Lower lobe of right lung (tissue), 2 donors: ENCODE measurements around the gene KRT80. TPM values are rescaled to one million over a fixed set of nuclear protein-coding genes. Genes with fewer than 3 reads are reported as not detected.

Experiments used
- ATAC-seq, 2 donors: fragments of 200-7000 bp; cut with Tn5 transposase; one replicate each; pipeline ENCODE4 v1.9.1; 2020 to 2022; ENCODE audit warnings: mild to moderate bottlenecking in 2 of 2, moderate library complexity in 2 of 2
- DNase-seq: peaks from one replicate; pipeline ENCODE4 v3.0.0-alpha.2; 2020
- H3K27ac ChIP-seq: fragments of 200-600 bp; one replicate; pipeline ENCODE4 v1.8.0; 2022
- H3K27me3 ChIP-seq: fragments of 200-600 bp; one replicate; pipeline ENCODE4 v1.8.0; 2022; ENCODE audit warnings: low read depth
- H3K36me3 ChIP-seq: fragments of 200-600 bp; one replicate; pipeline ENCODE4 v1.8.0; 2022; ENCODE audit warnings: mild to moderate bottlenecking
- H3K4me1 ChIP-seq: fragments of 200-600 bp; one replicate; pipeline ENCODE4 v1.8.0; 2022
- H3K4me3 ChIP-seq: fragments of 200-600 bp; one replicate; pipeline ENCODE4 v1.8.0; 2022; ENCODE audit warnings: mild to moderate bottlenecking
- H3K9me3 ChIP-seq: fragments of 200-600 bp; one replicate; pipeline ENCODE4 v1.8.0; 2022
- intact Hi-C: fragments of 100-400 bp; cut with DNase I; formaldehyde crosslinking; loops from one replicate; pipeline ENCODE4 v1.11.0; 2022
- total RNA-seq: library from RNA; stranded (reverse); fragmentation: NEBNext Ultra II Directional; extraction: Animal tissue kit (Norgen Biotek cat#: 25700); gene quantifications from one replicate; pipeline ENCODE4 v1.2.1, GENCODE V29; 2021
- TF ChIP-seq, protein P1 (sequence below): fragments of 200-600 bp; IDR thresholded peaks from one replicate; pipeline ENCODE4 v1.8.0; 2022; ENCODE audit warnings: antibody characterized with exemption, mild to moderate bottlenecking
- donor health status: DM: no; HTN: yes; CAD: no; lungs with severe emphysema.

KRT80 gene
- total RNA-seq, 1 donor from 2014 or later = 3.0 TPM

DNA sequence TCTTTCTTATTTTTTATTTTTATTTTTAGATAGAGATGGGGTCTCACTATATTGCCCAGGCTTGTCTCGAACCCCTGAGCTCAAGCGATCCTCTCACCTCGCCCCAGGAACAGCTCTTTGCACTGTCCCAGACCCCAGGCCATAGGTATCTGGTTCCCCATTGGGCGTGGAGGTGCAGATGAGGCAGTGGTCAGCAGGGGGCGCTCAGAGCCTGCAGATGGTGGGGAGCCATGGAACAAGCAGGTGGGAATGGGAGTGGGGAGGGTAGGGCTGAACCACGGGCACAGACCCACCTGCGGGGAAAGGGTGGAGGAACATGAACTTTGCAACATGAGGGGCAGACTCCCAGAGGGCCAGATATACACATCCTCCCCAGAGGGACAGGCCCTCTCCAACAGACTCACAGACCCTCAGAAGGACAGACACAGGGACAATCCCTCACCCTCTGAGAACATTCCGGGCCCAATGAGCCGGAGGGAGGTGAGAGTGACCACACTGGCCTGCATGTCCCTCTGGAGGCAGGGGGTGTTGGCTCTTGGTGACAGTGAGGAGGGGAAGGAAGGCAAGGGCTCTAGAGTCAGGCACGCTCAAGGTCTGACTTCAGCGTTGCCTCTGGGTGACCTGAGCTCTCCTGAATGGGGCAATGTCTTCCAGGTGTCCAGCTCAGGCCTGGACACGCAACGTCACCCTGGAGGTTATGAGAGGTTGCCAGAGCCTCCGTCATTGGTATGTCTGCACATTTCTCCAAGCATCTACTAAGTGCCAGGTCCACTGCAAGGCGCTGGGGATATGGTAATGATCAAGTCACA is 34.9 kb downstream of the KRT80 start:
- Histone ChIP-seq H3K27ac (no peak overlapping the region), H3K4me1 (peaks cover 21% of the 10 kb centered on the region), H3K4me3 (no peak overlapping the region), H3K9me3 (no peaks in the 10 kb centered on the region), H3K36me3 (no peaks in the 10 kb centered on the region), H3K27me3 (no peaks in the 10 kb centered on the region)
- DNase-seq (peak; percentile 85), ATAC-seq (peak; percentile 78 to 81)
- intact Hi-C loops = no loop called here
- TF ChIP-seq, protein P1, sequence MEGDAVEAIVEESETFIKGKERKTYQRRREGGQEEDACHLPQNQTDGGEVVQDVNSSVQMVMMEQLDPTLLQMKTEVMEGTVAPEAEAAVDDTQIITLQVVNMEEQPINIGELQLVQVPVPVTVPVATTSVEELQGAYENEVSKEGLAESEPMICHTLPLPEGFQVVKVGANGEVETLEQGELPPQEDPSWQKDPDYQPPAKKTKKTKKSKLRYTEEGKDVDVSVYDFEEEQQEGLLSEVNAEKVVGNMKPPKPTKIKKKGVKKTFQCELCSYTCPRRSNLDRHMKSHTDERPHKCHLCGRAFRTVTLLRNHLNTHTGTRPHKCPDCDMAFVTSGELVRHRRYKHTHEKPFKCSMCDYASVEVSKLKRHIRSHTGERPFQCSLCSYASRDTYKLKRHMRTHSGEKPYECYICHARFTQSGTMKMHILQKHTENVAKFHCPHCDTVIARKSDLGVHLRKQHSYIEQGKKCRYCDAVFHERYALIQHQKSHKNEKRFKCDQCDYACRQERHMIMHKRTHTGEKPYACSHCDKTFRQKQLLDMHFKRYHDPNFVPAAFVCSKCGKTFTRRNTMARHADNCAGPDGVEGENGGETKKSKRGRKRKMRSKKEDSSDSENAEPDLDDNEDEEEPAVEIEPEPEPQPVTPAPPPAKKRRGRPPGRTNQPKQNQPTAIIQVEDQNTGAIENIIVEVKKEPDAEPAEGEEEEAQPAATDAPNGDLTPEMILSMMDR = peak; percentile 95

DNA sequence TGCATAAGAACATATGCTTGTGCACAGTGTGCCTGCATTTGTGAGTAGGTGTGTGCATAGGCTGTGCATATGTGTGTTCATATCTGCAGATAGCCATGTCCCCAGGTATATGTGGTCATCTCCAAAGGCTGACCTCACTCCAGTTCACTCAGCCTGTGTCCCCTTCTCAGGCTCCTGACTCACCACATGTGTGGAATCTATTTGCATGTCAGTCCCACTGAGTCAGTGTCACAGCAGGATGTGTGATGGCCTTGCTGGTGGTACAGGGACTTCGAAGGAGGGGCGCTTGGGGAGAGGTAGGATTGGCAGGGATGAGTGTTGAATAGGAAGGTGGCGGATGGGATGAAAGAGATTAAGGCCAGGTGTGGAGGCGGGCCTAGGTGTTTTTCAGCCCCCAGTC is 35.5 kb downstream of the KRT80 start:
- ATAC-seq (no peak), DNase-seq (no peak)
- Histone ChIP-seq H3K4me1 (peaks cover 25% of the 10 kb centered on the region), H3K36me3 (no peaks in the 10 kb centered on the region), H3K4me3 (no peak overlapping the region), H3K9me3 (no peaks in the 10 kb centered on the region), H3K27me3 (no peaks in the 10 kb centered on the region), H3K27ac (no peak overlapping the region)
- intact Hi-C loops = no loop called here
- TF ChIP-seq, protein P1 = no peak

DNA sequence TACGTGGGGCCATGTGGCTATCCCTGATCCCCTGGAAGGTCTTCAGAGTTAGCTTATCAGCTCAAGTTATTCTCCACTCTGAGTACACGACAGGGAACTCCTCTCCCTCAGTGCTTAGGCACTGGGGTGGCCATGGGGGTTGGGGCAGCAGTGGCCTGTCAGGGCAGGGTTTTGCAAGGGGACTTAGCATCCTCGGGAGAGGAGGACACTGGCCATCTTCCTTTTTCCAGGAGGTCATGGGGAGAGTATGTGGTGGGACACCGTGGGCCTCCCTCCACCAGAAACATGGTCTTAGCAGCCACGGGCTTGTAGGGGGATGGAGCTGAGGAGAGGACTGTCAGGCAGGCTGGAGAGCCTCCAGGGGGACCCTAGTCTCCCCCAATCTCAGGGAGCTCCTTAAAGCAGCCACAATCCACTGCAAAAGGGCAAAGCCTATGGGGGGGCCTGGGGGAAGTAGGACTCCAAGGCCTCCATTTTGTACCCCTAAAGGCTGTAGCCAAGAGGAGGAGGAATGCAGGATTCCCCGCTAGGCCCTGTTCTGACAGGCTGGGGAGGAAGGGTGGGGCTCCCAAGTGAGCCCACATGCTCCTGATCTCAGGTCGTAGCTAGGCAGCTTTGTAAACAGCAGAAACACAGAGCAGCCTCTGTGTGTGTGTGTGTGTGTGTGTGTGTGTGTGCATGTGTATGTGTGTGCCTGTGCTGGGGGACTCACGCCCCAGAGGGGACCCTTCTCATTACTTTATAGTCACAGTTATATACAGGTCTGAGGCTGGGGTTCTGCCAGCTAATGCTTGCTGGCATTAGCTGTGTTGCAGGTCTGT is 36.6 kb downstream of the KRT80 start:
- no peaks in the 10 kb centered on the region for H3K27me3 ChIP-seq
- H3K27ac ChIP-seq = peak overlapping the region; percentile 67
- intact Hi-C loops = no loop called here
- no peaks in the 10 kb centered on the region for H3K36me3 ChIP-seq
- peaks cover 26% of the 10 kb centered on the region for H3K4me1 ChIP-seq
- TF ChIP-seq, protein P1 = no peak
- H3K4me3 ChIP-seq = no peak overlapping the region
- DNase-seq (no peak), ATAC-seq (peak; percentile 48 to 56)
- H3K9me3 ChIP-seq = no peaks in the 10 kb centered on the region

DNA sequence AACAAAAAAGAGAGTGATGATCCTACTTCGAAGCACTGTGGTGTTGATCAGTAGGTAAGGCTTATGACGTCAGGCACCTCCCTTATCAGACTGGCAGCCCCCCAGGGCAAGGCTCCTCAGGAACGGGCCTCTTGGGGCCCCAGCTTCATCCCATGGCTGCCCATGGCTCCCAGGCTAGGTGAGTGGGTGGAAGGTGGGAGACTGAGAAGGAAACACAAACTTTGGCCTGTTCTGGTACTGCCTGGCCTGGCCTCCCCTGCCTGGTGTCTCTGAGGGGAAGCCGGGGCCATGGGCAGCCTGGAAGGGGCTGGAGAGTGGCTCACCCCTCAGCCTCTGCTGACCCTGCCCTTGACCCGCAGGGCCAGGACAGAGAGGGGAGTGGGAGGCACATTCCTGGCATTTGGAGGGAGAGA is 38.9 kb downstream of the KRT80 start:
- peak overlapping the region; percentile 69 for H3K27ac ChIP-seq
- H3K4me3 ChIP-seq = no peak overlapping the region
- no peaks in the 10 kb centered on the region for H3K9me3 ChIP-seq
- DNase-seq (no peak), ATAC-seq (no peak)
- no peaks in the 10 kb centered on the region for H3K27me3 ChIP-seq
- peaks cover 49% of the 10 kb centered on the region for H3K4me1 ChIP-seq
- intact Hi-C loops = no loop called here
- no peaks in the 10 kb centered on the region for H3K36me3 ChIP-seq
- TF ChIP-seq, protein P1 = no peak

DNA sequence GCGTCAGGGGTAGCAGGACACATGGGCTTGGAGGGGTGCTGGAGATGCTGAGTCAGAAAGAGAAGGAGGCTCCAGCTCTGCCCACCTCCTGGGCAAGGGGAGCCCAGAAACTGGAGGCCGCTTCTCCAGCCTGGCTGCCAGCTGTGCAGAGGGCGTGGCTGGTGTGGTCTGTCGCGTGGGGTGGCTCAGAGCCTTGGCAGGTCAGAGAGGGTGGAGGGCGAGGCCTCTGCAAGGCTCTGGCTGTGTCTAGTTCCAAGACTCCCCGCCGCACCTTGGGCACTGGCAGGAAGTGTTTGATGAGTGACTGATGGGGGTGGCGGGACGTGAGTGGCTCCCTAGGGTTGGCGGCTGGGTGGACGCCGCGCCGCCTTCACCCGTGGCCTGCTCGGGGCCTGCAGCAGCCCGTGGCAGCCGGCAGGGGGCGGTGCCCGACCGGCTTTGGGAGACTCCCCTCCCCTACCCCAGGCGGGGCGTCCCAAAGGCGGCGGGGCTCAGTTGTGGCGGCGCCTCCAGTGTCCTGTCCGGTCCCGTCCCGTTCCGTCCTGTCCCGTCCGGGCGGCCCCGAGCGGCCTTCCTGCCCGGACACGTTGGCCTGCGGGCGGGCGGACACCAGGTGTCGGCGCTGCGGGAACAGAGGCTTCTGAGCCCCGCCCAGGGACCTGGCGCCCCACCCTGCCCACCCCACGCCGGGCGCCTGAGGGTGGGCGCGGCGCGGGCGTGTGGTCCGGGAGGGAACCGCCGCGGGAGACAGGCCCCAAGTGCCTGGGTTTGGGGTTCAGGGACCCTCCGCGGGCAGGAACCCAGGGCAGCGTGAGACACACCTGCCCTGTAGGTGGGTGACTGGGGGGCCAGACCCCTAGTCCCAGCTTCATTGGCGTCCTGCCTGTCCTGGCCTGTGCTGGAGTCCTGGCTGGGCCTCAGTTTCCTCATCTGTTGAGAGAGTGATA is 39.7 kb downstream of the KRT80 start:
- TF ChIP-seq, protein P1 = peak; percentile 94
- ATAC-seq (peak; percentile 57 to 69), DNase-seq (peak; percentile 85)
- Histone ChIP-seq H3K36me3 (no peaks in the 10 kb centered on the region), H3K4me3 (peak overlapping the region; percentile 39), H3K4me1 (peaks cover 55% of the 10 kb centered on the region), H3K27me3 (no peaks in the 10 kb centered on the region), H3K27ac (peak overlapping the region; percentile 69), H3K9me3 (no peaks in the 10 kb centered on the region)
- intact Hi-C loops = no loop called here
